Breast epithelium (tissue), 4 donors: ENCODE measurements around the gene LDB3. TPM values are rescaled to one million over a fixed set of nuclear protein-coding genes. Genes with fewer than 3 reads are reported as not detected.

ENCODE experiments used
- DNase-seq, 2 donors: peaks; one replicate each; pipeline ENCODE4 v3.0.0-alpha.2; 2019; ENCODE audit warnings: low spot score in 2 of 2
- H3K27ac ChIP-seq, 2 donors: fragments of 200-600 bp; sonication (generic) in 1 of 2; one replicate each; pipeline ENCODE4 v1.5.1; 2016 to 2019; ENCODE audit warnings: mild to moderate bottlenecking in 1 of 2
- H3K27me3 ChIP-seq, 2 donors: fragments of 200-600 bp; sonication (generic) in 1 of 2; one replicate each; pipeline versions ENCODE4 v1.5.1 to v1.6.0; 2017 to 2019; ENCODE audit warnings: control low read depth in 1 of 2, mild to moderate bottlenecking in 1 of 2
- H3K36me3 ChIP-seq: fragments of 200-600 bp; one replicate; pipeline ENCODE4 v1.5.1; 2019
- H3K4me1 ChIP-seq, 2 donors: fragments of 200-600 bp; sonication (generic); one replicate each; pipeline ENCODE4 v1.5.1; 2016 to 2019; ENCODE audit warnings: control low read depth in 1 of 2
- H3K4me3 ChIP-seq, 3 donors: fragments of 200-600 bp; sonication (generic); 1 replicate in 2 of 3; 2 replicates in 1 of 3; pipeline ENCODE4 v1.5.1; 2016 to 2019; ENCODE audit warnings: mild to moderate bottlenecking in 3 of 3, moderate library complexity in 2 of 3
- H3K9me3 ChIP-seq, 2 donors: fragments of 200-600 bp; sonication (generic) in 1 of 2; one replicate each; pipeline ENCODE4 v1.5.1; 2016 to 2019; ENCODE audit warnings: control low read depth in 1 of 2
- POLR2A ChIP-seq: fragments of 450-650 bp; IDR thresholded peaks from one replicate; pipeline ENCODE4 v1.6.1; 2016; ENCODE audit warnings: antibody characterized with exemption, mild to moderate bottlenecking, moderate library complexity
- POLR2AphosphoS5 ChIP-seq, 3 donors: sonication (generic); formaldehyde crosslinking; IDR thresholded peaks; one replicate each; pipeline ENCODE4 v1.6.1; 2017; ENCODE audit warnings: antibody characterized with exemption in 3 of 3
- intact Hi-C: fragments of 100-400 bp; cut with DNase I; formaldehyde crosslinking; loops from one replicate; pipeline ENCODE4 v1.15.1; 2023; ENCODE audit warnings: low total_unique reads
- total RNA-seq, 3 donors: library from RNA; depleted of rRNA; stranded (reverse); fragments of >200 nt; gene quantifications; one replicate each; pipeline ENCODE4 v1.1.0, GENCODE V29; 2016
- TF ChIP-seq, protein P1 (sequence below), 3 donors: fragments of 450-650 bp; IDR thresholded peaks; one replicate each; pipeline ENCODE4 v1.5.1; 2016 to 2017; ENCODE audit warnings: antibody characterized with exemption in 3 of 3, mild to moderate bottlenecking in 3 of 3, moderate library complexity in 3 of 3

LDB3 gene
- total RNA-seq, 3 donors from 2014 or later, result 0.98 to 2.9 (median 1.3) TPM

DNA sequence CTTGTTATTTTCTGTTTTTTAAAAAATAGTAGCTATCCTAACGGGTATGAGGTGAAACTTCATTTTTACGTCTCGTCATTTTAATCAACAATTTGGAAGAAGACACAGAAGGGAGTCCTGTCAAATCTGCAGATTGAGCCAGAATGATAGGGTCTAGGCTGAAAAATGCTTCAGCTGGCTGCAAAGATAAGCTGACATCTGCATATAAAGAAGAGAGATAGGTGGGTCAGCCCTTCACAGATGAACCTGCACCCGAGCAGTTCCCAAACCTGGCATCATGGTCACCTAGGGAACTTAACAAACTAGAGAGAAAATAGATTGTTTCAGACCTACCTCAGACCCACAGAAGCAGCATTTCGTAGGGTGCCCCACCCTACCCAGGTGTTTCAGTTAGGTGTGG, 52.9 kb downstream of the LDB3 start:
- H3K9me3 ChIP-seq, result no peaks in the 10 kb centered on the region
- no peak for TF ChIP-seq POLR2A
- TF ChIP-seq POLR2AphosphoS5 (IDR thresholded peaks at IDR 0.05), result no peak
- TF ChIP-seq, protein P1, sequence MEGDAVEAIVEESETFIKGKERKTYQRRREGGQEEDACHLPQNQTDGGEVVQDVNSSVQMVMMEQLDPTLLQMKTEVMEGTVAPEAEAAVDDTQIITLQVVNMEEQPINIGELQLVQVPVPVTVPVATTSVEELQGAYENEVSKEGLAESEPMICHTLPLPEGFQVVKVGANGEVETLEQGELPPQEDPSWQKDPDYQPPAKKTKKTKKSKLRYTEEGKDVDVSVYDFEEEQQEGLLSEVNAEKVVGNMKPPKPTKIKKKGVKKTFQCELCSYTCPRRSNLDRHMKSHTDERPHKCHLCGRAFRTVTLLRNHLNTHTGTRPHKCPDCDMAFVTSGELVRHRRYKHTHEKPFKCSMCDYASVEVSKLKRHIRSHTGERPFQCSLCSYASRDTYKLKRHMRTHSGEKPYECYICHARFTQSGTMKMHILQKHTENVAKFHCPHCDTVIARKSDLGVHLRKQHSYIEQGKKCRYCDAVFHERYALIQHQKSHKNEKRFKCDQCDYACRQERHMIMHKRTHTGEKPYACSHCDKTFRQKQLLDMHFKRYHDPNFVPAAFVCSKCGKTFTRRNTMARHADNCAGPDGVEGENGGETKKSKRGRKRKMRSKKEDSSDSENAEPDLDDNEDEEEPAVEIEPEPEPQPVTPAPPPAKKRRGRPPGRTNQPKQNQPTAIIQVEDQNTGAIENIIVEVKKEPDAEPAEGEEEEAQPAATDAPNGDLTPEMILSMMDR (IDR thresholded peaks at IDR 0.05), result no peak
- no peaks in the 10 kb centered on the region for H3K27me3 ChIP-seq
- no peak for DNase-seq
- no peaks in the 10 kb centered on the region for H3K4me1 ChIP-seq
- intact Hi-C loops, result no loop called here
- no peak overlapping the region for H3K4me3 ChIP-seq
- no peak overlapping the region for H3K27ac ChIP-seq
- H3K36me3 ChIP-seq, result no peaks in the 10 kb centered on the region

DNA sequence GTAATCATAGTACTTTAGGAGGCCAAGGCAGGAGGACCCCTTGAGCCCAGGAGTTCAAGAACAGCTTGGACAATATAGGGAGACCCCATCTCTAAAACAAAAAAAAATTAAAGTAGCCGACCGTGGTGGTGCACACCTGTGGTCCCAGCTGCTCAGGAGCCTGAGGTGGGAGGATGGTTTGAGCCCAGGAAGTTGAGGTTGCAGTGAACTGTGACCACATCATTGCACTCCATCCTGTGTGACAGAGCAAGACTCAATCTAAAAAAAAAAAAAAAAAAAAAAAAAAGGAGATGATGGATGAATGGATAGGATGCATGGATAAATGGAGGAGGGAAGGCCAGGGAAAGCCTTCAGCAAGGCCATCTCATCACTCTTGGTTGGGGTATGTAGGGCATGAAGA, 54.7 kb downstream of the LDB3 start:
- Histone ChIP-seq H3K27me3 (no peaks in the 10 kb centered on the region), H3K4me3 (no peak overlapping the region), H3K9me3 (no peaks in the 10 kb centered on the region), H3K36me3 (no peaks in the 10 kb centered on the region), H3K4me1 (no peaks in the 10 kb centered on the region), H3K27ac (no peak overlapping the region)
- intact Hi-C loops, result no loop called here
- DNase-seq, result no peak
- TF ChIP-seq, protein P1 (IDR thresholded peaks at IDR 0.05), result no peak
- TF ChIP-seq POLR2AphosphoS5 (IDR thresholded peaks at IDR 0.05), result no peak
- no peak for TF ChIP-seq POLR2A

DNA sequence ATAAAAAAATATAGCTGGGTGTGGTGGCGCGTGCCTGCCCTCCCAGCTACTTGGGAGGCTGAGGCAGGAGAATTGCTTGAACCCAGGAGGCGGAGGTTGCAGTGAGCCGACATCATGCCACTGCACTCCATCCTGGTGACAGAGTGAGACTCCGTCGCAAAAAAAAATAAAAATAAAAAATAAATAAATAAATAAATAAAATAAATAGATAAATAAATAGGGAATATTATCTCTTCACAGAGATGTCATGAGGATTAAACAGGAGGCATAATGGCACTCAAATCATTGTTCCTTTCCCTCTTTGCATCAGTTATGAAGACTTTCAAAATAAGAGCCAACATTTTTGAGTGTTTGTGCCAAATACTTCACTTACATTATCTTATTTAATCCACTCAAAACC, 56.1 kb downstream of the LDB3 start:
- Histone ChIP-seq H3K27me3 (no peaks in the 10 kb centered on the region), H3K27ac (no peak overlapping the region), H3K9me3 (no peaks in the 10 kb centered on the region), H3K36me3 (no peaks in the 10 kb centered on the region), H3K4me3 (no peak overlapping the region), H3K4me1 (no peaks in the 10 kb centered on the region)
- intact Hi-C loops, result no loop called here
- no peak for TF ChIP-seq POLR2AphosphoS5 (IDR thresholded peaks at IDR 0.05)
- TF ChIP-seq, protein P1 (IDR thresholded peaks at IDR 0.05), result no peak
- no peak for TF ChIP-seq POLR2A
- no peak for DNase-seq

DNA sequence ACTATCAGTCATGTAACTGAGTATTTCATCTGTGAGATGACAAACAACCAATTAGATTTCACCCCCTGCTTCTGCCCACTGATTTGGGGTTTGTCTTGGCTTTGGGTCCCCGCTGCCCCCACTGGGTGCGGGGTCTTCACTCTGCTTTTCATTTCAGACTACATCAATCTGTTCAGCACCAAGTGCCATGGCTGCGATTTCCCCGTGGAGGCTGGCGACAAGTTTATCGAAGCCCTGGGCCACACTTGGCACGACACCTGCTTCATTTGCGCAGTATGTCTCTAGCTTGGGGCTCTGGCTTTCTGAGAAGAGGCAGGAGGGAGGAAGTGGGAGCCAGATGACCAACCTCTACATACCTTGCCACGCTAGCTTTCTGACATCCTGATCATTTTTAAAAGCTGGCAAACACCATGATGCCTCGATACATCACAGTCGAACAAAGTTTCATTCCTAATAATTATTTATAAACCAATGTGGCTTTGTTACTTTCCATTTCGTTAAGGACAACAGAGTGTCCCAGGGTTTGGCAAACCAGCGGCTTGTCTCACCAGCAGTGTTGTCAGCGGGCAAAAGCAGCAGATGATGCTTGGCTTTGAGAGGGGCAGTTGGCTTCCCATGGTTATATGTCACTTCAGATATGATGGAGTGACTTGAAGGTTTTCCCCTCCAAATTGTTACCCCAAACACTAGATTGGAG, 57.8 kb downstream of the LDB3 start:
- H3K9me3 ChIP-seq, result no peaks in the 10 kb centered on the region
- H3K27me3 ChIP-seq, result no peaks in the 10 kb centered on the region
- no peak overlapping the region for H3K4me3 ChIP-seq
- intact Hi-C loops, result no loop called here
- no peaks in the 10 kb centered on the region for H3K4me1 ChIP-seq
- no peaks in the 10 kb centered on the region for H3K36me3 ChIP-seq
- TF ChIP-seq POLR2A, result no peak
- TF ChIP-seq, protein P1 (IDR thresholded peaks at IDR 0.05), result no peak
- TF ChIP-seq POLR2AphosphoS5 (IDR thresholded peaks at IDR 0.05), result no peak
- no peak overlapping the region for H3K27ac ChIP-seq
- no peak for DNase-seq

DNA sequence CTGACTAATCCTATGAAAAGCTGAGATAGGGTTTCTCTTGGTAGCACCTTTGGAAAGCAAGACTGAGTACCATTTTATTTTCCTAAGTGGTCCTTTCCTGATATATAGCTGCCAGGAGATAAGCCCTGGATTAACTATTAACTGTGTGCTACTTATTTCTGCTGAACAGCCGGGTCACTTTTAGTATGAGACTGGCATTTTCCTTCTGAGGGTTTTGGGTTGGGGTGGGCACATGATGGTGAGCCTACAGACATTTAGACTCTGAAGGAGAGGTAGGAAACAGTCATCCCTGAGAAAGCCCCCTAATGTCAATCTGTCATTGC, 58.3 kb downstream of the LDB3 start:
- H3K4me1 ChIP-seq, result no peaks in the 10 kb centered on the region
- intact Hi-C loops, result no loop called here
- no peak overlapping the region for H3K27ac ChIP-seq
- TF ChIP-seq POLR2AphosphoS5 (IDR thresholded peaks at IDR 0.05) (no peak), POLR2A (no peak)
- TF ChIP-seq, protein P1 (IDR thresholded peaks at IDR 0.05), result no peak
- H3K27me3 ChIP-seq, result no peaks in the 10 kb centered on the region
- H3K9me3 ChIP-seq, result no peaks in the 10 kb centered on the region
- no peak overlapping the region for H3K4me3 ChIP-seq
- no peak for DNase-seq
- H3K36me3 ChIP-seq, result no peaks in the 10 kb centered on the region
